Skeletal muscle satellite cell (primary cell): ENCODE data around the gene RPL10A.

Experiments
- H3K27me3 ChIP-seq: 2 replicates; pipeline ENCODE4 v1.7.0; 2013; ENCODE audit warnings: low read length; ENCODE audit not compliant: control insufficient read depth, insufficient read depth
- H3K36me3 ChIP-seq: 2 replicates; pipeline ENCODE4 v1.7.0; 2013; ENCODE audit warnings: mild to moderate bottlenecking, control low read depth, low read length; ENCODE audit not compliant: insufficient read depth
- H3K4me1 ChIP-seq: 2 replicates; pipeline ENCODE4 v1.7.0; 2013; ENCODE audit warnings: low read length; ENCODE audit not compliant: control insufficient read depth, insufficient read depth
- H3K4me2 ChIP-seq: 2 replicates; pipeline ENCODE4 v1.7.0; 2013; ENCODE audit warnings: mild to moderate bottlenecking, low read length
- H3K4me3 ChIP-seq: 2 replicates; pipeline ENCODE4 v1.7.0; 2013; ENCODE audit warnings: low read length
- H3K9ac ChIP-seq: 2 replicates; pipeline ENCODE4 v1.7.0; 2013; ENCODE audit warnings: mild to moderate bottlenecking, low read depth, low read length, moderate library complexity
- H3K9me3 ChIP-seq: replicated peaks from 2 replicates; pipeline ENCODE4 v1.7.0; 2013; ENCODE audit warnings: mild to moderate bottlenecking, control low read depth, low read length

Gene RPL10A

GRCh38 chr6:35480176-35480575 is 12.0 kb downstream of the RPL10A start:
- Histone ChIP-seq H3K27me3 (no peaks in the 10 kb centered on the region), H3K4me2 (no peak overlapping the region), H3K4me1 (peaks cover 9% of the 10 kb centered on the region), H3K4me3 (no peak overlapping the region), H3K9me3 (no peaks in the 10 kb centered on the region), H3K9ac (no peak overlapping the region), H3K36me3 (peaks cover 78% of the 10 kb centered on the region)

GRCh38 chr6:35481226-35481625 is 13.0 kb downstream of the RPL10A start:
- no peaks in the 10 kb centered on the region for H3K27me3 ChIP-seq
- H3K9me3 ChIP-seq: no peaks in the 10 kb centered on the region
- no peak overlapping the region for H3K4me3 ChIP-seq
- peaks cover 19% of the 10 kb centered on the region for H3K4me1 ChIP-seq
- H3K4me2 ChIP-seq: no peak overlapping the region
- no peak overlapping the region for H3K9ac ChIP-seq
- H3K36me3 ChIP-seq: peaks cover 68% of the 10 kb centered on the region

GRCh38 chr6:35483062-35483461 is 14.9 kb downstream of the RPL10A start:
- peaks cover 55% of the 10 kb centered on the region for H3K36me3 ChIP-seq
- no peak overlapping the region for H3K4me3 ChIP-seq
- H3K27me3 ChIP-seq: no peaks in the 10 kb centered on the region
- H3K9ac ChIP-seq: no peak overlapping the region
- peaks cover 38% of the 10 kb centered on the region for H3K4me1 ChIP-seq
- no peaks in the 10 kb centered on the region for H3K9me3 ChIP-seq
- no peak overlapping the region for H3K4me2 ChIP-seq

- H3K9me3 ChIP-seq: no peaks in the 10 kb centered on the region
- H3K36me3 ChIP-seq: peaks cover 50% of the 10 kb centered on the region
- no peaks in the 10 kb centered on the region for H3K27me3 ChIP-seq
- H3K4me2 ChIP-seq: no peak overlapping the region
- no peak overlapping the region for H3K9ac ChIP-seq
- peaks cover 42% of the 10 kb centered on the region for H3K4me1 ChIP-seq
- H3K4me3 ChIP-seq: no peak overlapping the region
Measured at GRCh38 chr6:35483490-35483889, 15.3 kb downstream of the RPL10A start.

- Histone ChIP-seq H3K27me3 (no peaks in the 10 kb centered on the region), H3K36me3 (peaks cover 48% of the 10 kb centered on the region), H3K9ac (no peak overlapping the region), H3K4me2 (no peak overlapping the region), H3K9me3 (no peaks in the 10 kb centered on the region), H3K4me3 (no peak overlapping the region), H3K4me1 (peaks cover 43% of the 10 kb centered on the region)
Measured at GRCh38 chr6:35483893-35484645, 15.9 kb downstream of the RPL10A start.

GRCh38 chr6:35484921-35485392 is 16.8 kb downstream of the RPL10A start:
- Histone ChIP-seq H3K9me3 (no peaks in the 10 kb centered on the region), H3K36me3 (peaks cover 39% of the 10 kb centered on the region), H3K4me2 (peak overlapping the region; percentile 74), H3K4me3 (peak overlapping the region; percentile 47), H3K27me3 (no peaks in the 10 kb centered on the region), H3K4me1 (peaks cover 52% of the 10 kb centered on the region), H3K9ac (peak overlapping the region; percentile 85)

GRCh38 chr6:35485402-35485877 is 17.2 kb downstream of the RPL10A start:
- Histone ChIP-seq H3K4me2 (peak overlapping the region; percentile 74), H3K4me1 (peaks cover 56% of the 10 kb centered on the region), H3K27me3 (no peaks in the 10 kb centered on the region), H3K9ac (peak overlapping the region; percentile 85), H3K36me3 (peaks cover 37% of the 10 kb centered on the region), H3K4me3 (peak overlapping the region; percentile 49), H3K9me3 (no peaks in the 10 kb centered on the region)

- H3K36me3 ChIP-seq: peaks cover 31% of the 10 kb centered on the region
- H3K27me3 ChIP-seq: no peaks in the 10 kb centered on the region
- H3K9ac ChIP-seq: peak overlapping the region; percentile 85
- H3K4me3 ChIP-seq: peak overlapping the region; percentile 49
- H3K4me2 ChIP-seq: peak overlapping the region; percentile 74
- H3K4me1 ChIP-seq: peaks cover 65% of the 10 kb centered on the region
- H3K9me3 ChIP-seq: no peaks in the 10 kb centered on the region
Measured at GRCh38 chr6:35486005-35486925, 18.1 kb downstream of the RPL10A start.

- H3K4me1 ChIP-seq: peaks cover 81% of the 10 kb centered on the region
- no peaks in the 10 kb centered on the region for H3K9me3 ChIP-seq
- H3K27me3 ChIP-seq: no peaks in the 10 kb centered on the region
- peak overlapping the region; percentile 35 for H3K4me2 ChIP-seq
- H3K9ac ChIP-seq: peak overlapping the region; percentile 52
- peaks cover 18% of the 10 kb centered on the region for H3K36me3 ChIP-seq
- no peak overlapping the region for H3K4me3 ChIP-seq
Measured at GRCh38 chr6:35487658-35488516, 19.7 kb downstream of the RPL10A start.

GRCh38 chr6:35488517-35488862 is 20.3 kb downstream of the RPL10A start:
- H3K4me3 ChIP-seq: no peak overlapping the region
- peak overlapping the region; percentile 35 for H3K4me2 ChIP-seq
- peak overlapping the region; percentile 52 for H3K9ac ChIP-seq
- H3K9me3 ChIP-seq: no peaks in the 10 kb centered on the region
- peaks cover 87% of the 10 kb centered on the region for H3K4me1 ChIP-seq
- peaks cover 15% of the 10 kb centered on the region for H3K36me3 ChIP-seq
- no peaks in the 10 kb centered on the region for H3K27me3 ChIP-seq

- Histone ChIP-seq H3K27me3 (no peaks in the 10 kb centered on the region), H3K4me2 (no peak overlapping the region), H3K9ac (no peak overlapping the region), H3K4me3 (no peak overlapping the region), H3K4me1 (peaks cover 93% of the 10 kb centered on the region), H3K36me3 (peaks cover 12% of the 10 kb centered on the region), H3K9me3 (no peaks in the 10 kb centered on the region)
Measured at GRCh38 chr6:35489066-35489465, 20.9 kb downstream of the RPL10A start.
